ENCODE results near the gene TMEM19. TPM values are rescaled to one million over a fixed set of nuclear protein-coding genes. Genes with fewer than 3 reads are reported as not detected.

The TMEM19 gene
- total and polyA plus RNA-seq, 2 experiments from 2014 or later, result 6.5 to 14.1 TPM

GRCh38 chr12:71682466-71682865, 3.4 kb upstream of the TMEM19 start (continued):
- no peak for TF ChIP-seq ZNF462 (CRISPR knock-in tag; IDR thresholded peaks at IDR 0.05)
- no peak for TF ChIP-seq ZNF114 (CRISPR knock-in tag; IDR thresholded peaks at IDR 0.05)
- TF ChIP-seq STAT1 (IDR thresholded peaks at IDR 0.05; ENCODE audit: unreplicated experiment), result no peak
- TF ChIP-seq CREB1 (CRISPR knock-in tag; IDR thresholded peaks at IDR 0.05; ENCODE audit: low read depth), result no peak
- no peak for TF ChIP-seq CTCF (conservative IDR thresholded peaks at IDR 0.05; ENCODE audit: low read depth in 2 of 2)
- no peak for TF ChIP-seq POLR2AphosphoS5 (IDR thresholded peaks at IDR 0.05; ENCODE audit: low read depth)
- no peak for TF ChIP-seq JUNB (IDR thresholded peaks at IDR 0.05; ENCODE audit: unreplicated experiment)
- TF ChIP-seq NANOG (IDR thresholded peaks at IDR 0.05; ENCODE audit: borderline replicate concordance), result no peak
- TF ChIP-seq ETS1 (IDR thresholded peaks at IDR 0.05), result no peak
